Activated B cell treated with CpG ODN at 0.5 μM for 24 hours (primary cell): Measurements from ENCODE around the gene IRAK1. TPM values are rescaled to one million over a fixed set of nuclear protein-coding genes. Genes with fewer than 3 reads are reported as not detected.

Experiments used
- ATAC-seq: fragments of 200-7000 bp; cut with Tn5 transposase; one replicate; pipeline ENCODE4 v1.10.0; 2021; ENCODE audit warnings: low read depth, mild to moderate bottlenecking, moderate library complexity
- CTCF ChIA-PET: fragments of 350-600 bp; sonication (Branson Sonifier 250); formaldehyde crosslinking; loops from one replicate; lab custom pipeline; 2021; ENCODE audit warnings: antibody characterized with exemption; lab: Charles Lee
- POLR2A ChIA-PET: fragments of 350-600 bp; sonication (Branson Sonifier 250); formaldehyde crosslinking; loops from one replicate; lab custom pipeline; 2021; ENCODE audit warnings: antibody characterized with exemption; lab: Charles Lee
- DNase-seq: peaks from one replicate; pipeline ENCODE4 v3.0.0; 2022
- H3K27ac Mint-ChIP-seq: one replicate; pipeline ENCODE4 v1.8.0; 2020; ENCODE audit warnings: mixed read lengths
- H3K27me3 Mint-ChIP-seq: one replicate; pipeline ENCODE4 v1.8.0; 2021; ENCODE audit warnings: mixed read lengths
- H3K36me3 Mint-ChIP-seq: one replicate; pipeline ENCODE4 v1.8.0; 2021; ENCODE audit warnings: low read depth, mixed read lengths
- H3K4me1 Mint-ChIP-seq: one replicate; pipeline ENCODE4 v1.8.0; 2021; ENCODE audit warnings: mixed read lengths
- H3K4me3 Mint-ChIP-seq: one replicate; pipeline ENCODE4 v1.8.0; 2020; ENCODE audit warnings: mild to moderate bottlenecking, mixed read lengths
- H3K9me3 Mint-ChIP-seq: one replicate; pipeline ENCODE4 v1.8.0; 2020; ENCODE audit warnings: mixed read lengths
- intact Hi-C: fragments of 100-400 bp; cut with micrococcal nuclease; formaldehyde crosslinking; loops from one replicate; pipeline ENCODE4 v1.15.1; 2024
- total RNA-seq: library from RNA; stranded (reverse); gene quantifications from 2 replicates; pipeline ENCODE4 v1.2.3, GENCODE V29; 2022
- TF ChIP-seq, protein P1 (sequence below): fragments of 200-600 bp; IDR thresholded peaks from one replicate; pipeline ENCODE4 v1.8.0; 2022; ENCODE audit warnings: antibody characterized with exemption, mild to moderate bottlenecking

Gene IRAK1
- total RNA-seq, 1 donor from 2014 or later = 146 TPM

- DNase-seq (no peak), ATAC-seq (no peak)
- POLR2A ChIA-PET = interaction anchor here (0.5 kb wide), 1 partner anchor 283 kb away, joined by 12 read pairs; no protein-coding TSS in a partner anchor
- H3K27me3 Mint-ChIP-seq = no peaks in the 10 kb centered on the region
- no peaks in the 10 kb centered on the region for H3K9me3 Mint-ChIP-seq
- intact Hi-C loops = no loop called here
- CTCF ChIA-PET = no interaction called here
- no peak overlapping the region for H3K4me3 Mint-ChIP-seq
- H3K4me1 Mint-ChIP-seq = peaks cover 27% of the 10 kb centered on the region
- TF ChIP-seq, protein P1, sequence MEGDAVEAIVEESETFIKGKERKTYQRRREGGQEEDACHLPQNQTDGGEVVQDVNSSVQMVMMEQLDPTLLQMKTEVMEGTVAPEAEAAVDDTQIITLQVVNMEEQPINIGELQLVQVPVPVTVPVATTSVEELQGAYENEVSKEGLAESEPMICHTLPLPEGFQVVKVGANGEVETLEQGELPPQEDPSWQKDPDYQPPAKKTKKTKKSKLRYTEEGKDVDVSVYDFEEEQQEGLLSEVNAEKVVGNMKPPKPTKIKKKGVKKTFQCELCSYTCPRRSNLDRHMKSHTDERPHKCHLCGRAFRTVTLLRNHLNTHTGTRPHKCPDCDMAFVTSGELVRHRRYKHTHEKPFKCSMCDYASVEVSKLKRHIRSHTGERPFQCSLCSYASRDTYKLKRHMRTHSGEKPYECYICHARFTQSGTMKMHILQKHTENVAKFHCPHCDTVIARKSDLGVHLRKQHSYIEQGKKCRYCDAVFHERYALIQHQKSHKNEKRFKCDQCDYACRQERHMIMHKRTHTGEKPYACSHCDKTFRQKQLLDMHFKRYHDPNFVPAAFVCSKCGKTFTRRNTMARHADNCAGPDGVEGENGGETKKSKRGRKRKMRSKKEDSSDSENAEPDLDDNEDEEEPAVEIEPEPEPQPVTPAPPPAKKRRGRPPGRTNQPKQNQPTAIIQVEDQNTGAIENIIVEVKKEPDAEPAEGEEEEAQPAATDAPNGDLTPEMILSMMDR = no peak
- no peak overlapping the region for H3K27ac Mint-ChIP-seq
- H3K36me3 Mint-ChIP-seq = peaks cover 32% of the 10 kb centered on the region
These were observed 3.2 kb downstream of the IRAK1 start for GRCh38 chrX:154016366-154017076.

GRCh38 chrX:154015581-154016264 lies 4.0 kb downstream of the IRAK1 start:
- no peak for ATAC-seq
- POLR2A ChIA-PET = interaction anchor here (0.5 kb wide), 1 partner anchor 283 kb away, joined by 12 read pairs; no protein-coding TSS in a partner anchor
- DNase-seq = no peak
- TF ChIP-seq, protein P1 = no peak
- H3K9me3 Mint-ChIP-seq = no peaks in the 10 kb centered on the region
- H3K4me1 Mint-ChIP-seq = peaks cover 25% of the 10 kb centered on the region
- intact Hi-C loops = no loop called here
- no peaks in the 10 kb centered on the region for H3K27me3 Mint-ChIP-seq
- peaks cover 37% of the 10 kb centered on the region for H3K36me3 Mint-ChIP-seq
- H3K27ac Mint-ChIP-seq = peak overlapping the region; percentile 66
- no peak overlapping the region for H3K4me3 Mint-ChIP-seq
- CTCF ChIA-PET = no interaction called here

GRCh38 chrX:154014429-154015380 lies 5.0 kb downstream of the IRAK1 start:
- ATAC-seq = no peak
- intact Hi-C loops = no loop called here
- no peak for DNase-seq
- TF ChIP-seq, protein P1 = no peak
- Mint-ChIP-seq H3K27ac (peak overlapping the region; percentile 41), H3K9me3 (no peaks in the 10 kb centered on the region), H3K4me3 (no peak overlapping the region), H3K4me1 (peaks cover 27% of the 10 kb centered on the region), H3K27me3 (no peaks in the 10 kb centered on the region), H3K36me3 (peaks cover 43% of the 10 kb centered on the region)
- CTCF ChIA-PET = interaction anchor here (1.2 to 1.9 kb wide), 4 partner anchors 13 to 90 kb away, joined by 3 to 7 read pairs (median 4); no protein-coding TSS in a partner anchor
- POLR2A ChIA-PET = interaction anchor here (1.4 to 3.4 kb wide), 4 partner anchors 12 to 44 kb away, joined by 3 to 17 read pairs (median 8); partner anchors contain the start of gene HCFC1

- H3K4me1 Mint-ChIP-seq = peaks cover 31% of the 10 kb centered on the region
- peaks cover 42% of the 10 kb centered on the region for H3K36me3 Mint-ChIP-seq
- H3K9me3 Mint-ChIP-seq = no peaks in the 10 kb centered on the region
- H3K27ac Mint-ChIP-seq = peak overlapping the region; percentile 35
- ChIA-PET CTCF (interaction anchor here (1.0 to 1.9 kb wide), 7 partner anchors 12 to 89 kb away, joined by 3 to 7 read pairs (median 5); partner anchors contain the start of gene HCFC1), POLR2A (interaction anchor here (1.2 to 3.4 kb wide), 7 partner anchors 11 to 384 kb away, joined by 3 to 17 read pairs (median 4); partner anchors contain the start of genes HCFC1 and RPL10)
- DNase-seq = peak; percentile 32
- ATAC-seq = peak; percentile 76
- no peaks in the 10 kb centered on the region for H3K27me3 Mint-ChIP-seq
- no peak overlapping the region for H3K4me3 Mint-ChIP-seq
- intact Hi-C loops = loop anchor here (1.0 to 2.0 kb wide), 2 partner anchors 38 to 521 kb away; no protein-coding TSS in a partner anchor
- TF ChIP-seq, protein P1 = no peak
These were observed 5.9 kb downstream of the IRAK1 start for GRCh38 chrX:154013614-154014360.
